ENCODE results near the gene CGB5. TPM values are rescaled to one million over a fixed set of nuclear protein-coding genes. Genes with fewer than 3 reads are reported as not detected.

Gene CGB5
- total and polyA plus RNA-seq, 2 donors (not counting 1 experiment from before 2014, with no cell fraction given): not detected

DNA sequence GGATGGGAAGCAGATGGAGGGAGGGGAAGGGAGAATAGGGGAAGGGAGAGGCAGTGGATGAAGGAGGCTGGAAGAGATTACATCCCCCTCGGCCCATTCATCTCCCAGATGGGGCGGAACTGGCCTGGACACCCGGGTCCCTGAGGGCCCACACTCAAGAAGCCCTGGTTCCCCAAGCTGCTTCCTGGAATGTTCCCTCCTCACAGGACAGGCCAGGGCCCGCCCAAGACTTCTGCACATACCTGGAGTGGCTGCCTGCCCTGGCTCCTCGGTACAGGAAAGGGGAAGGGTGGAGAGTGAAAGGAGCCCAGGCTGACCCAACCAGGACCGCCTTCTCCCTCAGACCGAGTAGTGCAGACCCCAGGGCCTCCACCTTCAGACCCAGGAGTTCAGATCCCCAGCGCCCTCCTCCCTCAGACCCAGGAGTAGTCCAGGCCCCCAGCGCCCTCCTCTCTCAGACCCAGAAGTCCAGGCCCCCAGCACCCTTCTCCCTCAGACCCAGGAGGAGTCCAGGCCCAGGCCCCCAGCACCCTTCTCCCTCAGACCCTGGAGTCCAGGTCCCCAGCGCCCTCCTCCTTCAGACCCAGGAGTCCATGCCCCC is 20.5 kb downstream of the CGB5 start:
- Histone ChIP-seq H3K4me2 (replicated peaks; ENCODE audit: low read depth, low read length, poor library complexity, severe bottlenecking) (peak overlapping the region; percentile 49), H4K20me1 (ENCODE audit: control insufficient read depth, insufficient read depth, low read length, poor library complexity, severe bottlenecking) (no peaks in the 10 kb centered on the region), H3K27me3 (replicated peaks in 1 of 4; ENCODE audit: control extremely low read depth in 1 of 4, control insufficient read depth in 3 of 4, insufficient read depth in 4 of 4, low read length in 3 of 4) (peaks cover 0 to 58% (median 20%) of the 10 kb centered on the region in 4 experiments), H2AFZ (ENCODE audit: insufficient read depth, low read depth, low read length, poor library complexity, severe bottlenecking) (no peak overlapping the region), H3K36me3 (replicated peaks in 1 of 2; ENCODE audit: control extremely low read depth in 1 of 2, control insufficient read depth in 1 of 2, extremely low read depth in 1 of 2, insufficient read depth in 2 of 2, low read length in 1 of 2) (no peaks in the 10 kb centered on the region), H3K79me2 (ENCODE audit: control insufficient read depth, insufficient read depth, low read length) (no peaks in the 10 kb centered on the region), H3K4me1 (ENCODE audit: control insufficient read depth in 2 of 2, insufficient read depth in 2 of 2, low read length in 2 of 2) (peaks cover 0 to 5% of the 10 kb centered on the region in 2 donors), H3K9me3 (ENCODE audit: control extremely low read depth in 1 of 3, control insufficient read depth in 2 of 3, insufficient read depth in 1 of 3, low read length in 2 of 3) (peaks cover 0 to 9% (median 0%) of the 10 kb centered on the region in 3 donors), H3K9ac (ENCODE audit: low read length) (no peak overlapping the region), H3K27ac (ENCODE audit: low read length in 2 of 2) (no peak overlapping the region), H3K4me3 (ENCODE audit: control extremely low read depth in 1 of 5, extremely low read depth in 1 of 5, insufficient read depth in 1 of 5, low read depth in 2 of 5, low read length in 4 of 5) (no peak overlapping the region)
- Mint-ChIP-seq H3K4me1 (peaks cover 4% of the 10 kb centered on the region), H3K4me3 (no peak overlapping the region), H3K27me3 (peaks cover 47% of the 10 kb centered on the region), H3K9me3 (ENCODE audit: insufficient read depth) (no peaks in the 10 kb centered on the region), H3K27ac (no peak overlapping the region)
- TF ChIP-seq, protein P1, sequence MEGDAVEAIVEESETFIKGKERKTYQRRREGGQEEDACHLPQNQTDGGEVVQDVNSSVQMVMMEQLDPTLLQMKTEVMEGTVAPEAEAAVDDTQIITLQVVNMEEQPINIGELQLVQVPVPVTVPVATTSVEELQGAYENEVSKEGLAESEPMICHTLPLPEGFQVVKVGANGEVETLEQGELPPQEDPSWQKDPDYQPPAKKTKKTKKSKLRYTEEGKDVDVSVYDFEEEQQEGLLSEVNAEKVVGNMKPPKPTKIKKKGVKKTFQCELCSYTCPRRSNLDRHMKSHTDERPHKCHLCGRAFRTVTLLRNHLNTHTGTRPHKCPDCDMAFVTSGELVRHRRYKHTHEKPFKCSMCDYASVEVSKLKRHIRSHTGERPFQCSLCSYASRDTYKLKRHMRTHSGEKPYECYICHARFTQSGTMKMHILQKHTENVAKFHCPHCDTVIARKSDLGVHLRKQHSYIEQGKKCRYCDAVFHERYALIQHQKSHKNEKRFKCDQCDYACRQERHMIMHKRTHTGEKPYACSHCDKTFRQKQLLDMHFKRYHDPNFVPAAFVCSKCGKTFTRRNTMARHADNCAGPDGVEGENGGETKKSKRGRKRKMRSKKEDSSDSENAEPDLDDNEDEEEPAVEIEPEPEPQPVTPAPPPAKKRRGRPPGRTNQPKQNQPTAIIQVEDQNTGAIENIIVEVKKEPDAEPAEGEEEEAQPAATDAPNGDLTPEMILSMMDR (IDR thresholded peaks at IDR 0.05): no peak
- TF ChIP-seq EZH2 (IDR thresholded peaks at IDR 0.05; ENCODE audit: borderline replicate concordance, insufficient read depth, low read depth, low read length, poor library complexity, severe bottlenecking): no peak
- POLR2A ChIA-PET: interaction anchor here (0.5 kb wide), 1 partner anchor 636 kb away, joined by 3 read pairs; no protein-coding TSS in a partner anchor
- DNase-seq (no peak), ATAC-seq (ENCODE audit: low read depth) (no peak)
- CTCF ChIA-PET: no interaction called here
- intact Hi-C loops (cut with micrococcal nuclease): no loop called here
- whole genome bisulfite sequencing (ENCODE audit: insufficient coverage): 61% methylated on average over 5 of the region's 10 CpGs

DNA sequence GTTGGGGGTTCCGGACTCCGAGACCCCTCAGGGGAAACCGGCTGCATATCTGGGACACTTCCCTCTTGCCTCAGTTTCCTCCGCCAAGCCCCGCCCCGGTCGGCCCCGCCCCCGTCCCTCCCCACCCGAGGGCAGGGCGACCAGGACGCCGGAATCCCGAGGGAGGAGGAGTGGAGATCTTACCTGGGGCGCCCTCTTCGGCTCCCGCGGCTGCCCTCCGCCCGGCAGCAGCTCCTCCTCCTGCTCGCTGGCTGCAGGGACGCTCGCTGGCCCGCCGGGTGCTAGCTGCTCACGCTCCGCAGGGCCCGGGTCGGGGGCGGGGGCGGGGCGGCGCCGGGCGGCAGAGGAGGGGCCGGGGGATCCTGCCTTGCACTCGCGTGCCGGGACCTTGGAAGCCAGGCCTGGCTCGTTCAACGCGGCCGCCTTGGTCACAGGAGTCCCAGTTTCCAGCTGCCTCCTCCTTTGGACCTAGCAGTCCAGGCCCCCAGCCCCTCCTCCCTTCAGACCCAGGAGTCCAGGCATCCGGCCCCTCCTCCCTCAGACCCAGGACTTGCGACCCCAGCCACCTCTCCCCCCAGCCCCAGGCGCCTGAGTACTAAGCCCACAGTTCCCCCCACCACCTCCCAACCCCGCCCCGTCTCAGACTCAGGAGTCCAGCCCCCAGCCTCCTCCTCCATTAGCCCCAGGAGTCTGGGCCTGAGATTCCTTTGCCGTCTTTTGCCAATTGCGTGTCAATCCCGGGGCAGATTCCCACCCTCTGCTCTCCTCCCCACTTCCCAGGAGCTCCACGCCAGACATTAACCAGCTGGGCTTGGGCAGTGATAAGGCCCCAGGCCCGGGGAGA is 21.3 kb downstream of the CGB5 start, which contains the start of gene NTF4:
TSS of gene NTF4 (minus strand) at position 51 of the 844 bp plus-strand sequence. CDS start 2,821 bp downstream, outside the sequence.
- Mint-ChIP-seq H3K4me1 (peaks cover 4% of the 10 kb centered on the region), H3K27me3 (peaks cover 51% of the 10 kb centered on the region), H3K9me3 (ENCODE audit: insufficient read depth) (peaks cover 1% of the 10 kb centered on the region), H3K4me3 (no peak within 1 kb of the TSS), H3K27ac (no peak within 1 kb of the TSS)
- Histone ChIP-seq H2AFZ (ENCODE audit: insufficient read depth, low read depth, low read length, poor library complexity, severe bottlenecking) (peak within 1 kb of the TSS; percentile 28), H3K4me2 (replicated peaks; ENCODE audit: low read depth, low read length, poor library complexity, severe bottlenecking) (peak within 1 kb of the TSS; percentile 49), H3K9ac (ENCODE audit: low read length) (no peak within 1 kb of the TSS), H3K4me1 (ENCODE audit: control insufficient read depth in 2 of 2, insufficient read depth in 2 of 2, low read length in 2 of 2) (peaks cover 0 to 5% of the 10 kb centered on the region in 2 donors), H3K9me3 (ENCODE audit: control extremely low read depth in 1 of 3, control insufficient read depth in 2 of 3, insufficient read depth in 1 of 3, low read length in 2 of 3) (peaks cover 0 to 10% (median 0%) of the 10 kb centered on the region in 3 donors), H3K27ac (ENCODE audit: low read length in 2 of 2) (no peak within 1 kb of the TSS), H3K36me3 (replicated peaks in 1 of 2; ENCODE audit: control extremely low read depth in 1 of 2, control insufficient read depth in 1 of 2, extremely low read depth in 1 of 2, insufficient read depth in 2 of 2, low read length in 1 of 2) (no peaks in the 10 kb centered on the region), H4K20me1 (ENCODE audit: control insufficient read depth, insufficient read depth, low read length, poor library complexity, severe bottlenecking) (no peaks in the 10 kb centered on the region), H3K79me2 (ENCODE audit: control insufficient read depth, insufficient read depth, low read length) (no peaks in the 10 kb centered on the region), H3K27me3 (replicated peaks in 1 of 4; ENCODE audit: control extremely low read depth in 1 of 4, control insufficient read depth in 3 of 4, insufficient read depth in 4 of 4, low read length in 3 of 4) (peaks cover 0 to 58% (median 23%) of the 10 kb centered on the region in 4 experiments), H3K4me3 (ENCODE audit: control extremely low read depth in 1 of 5, extremely low read depth in 1 of 5, insufficient read depth in 1 of 5, low read depth in 2 of 5, low read length in 4 of 5) (no peak within 1 kb of the TSS)
- 8% methylated on average over 49 of the region's 53 CpGs for WGBS (ENCODE audit: insufficient coverage)
- no peak for DNase-seq
- ChIA-PET CTCF (no interaction called here), POLR2A (no interaction called here)
- ATAC-seq (ENCODE audit: low read depth): no peak
- TF ChIP-seq EZH2 (IDR thresholded peaks at IDR 0.05; ENCODE audit: borderline replicate concordance, insufficient read depth, low read depth, low read length, poor library complexity, severe bottlenecking): no peak
- TF ChIP-seq, protein P1 (IDR thresholded peaks at IDR 0.05): no peak
- intact Hi-C loops (cut with micrococcal nuclease): no loop called here
